RWPE2 (cell line): Measurements from ENCODE around the gene FITM1.
"Not testable (repeated sequence)": the region's sequence is repeated elsewhere in the genome, so short reads cannot be mapped to it uniquely, and the experiment has no call there.

Experiments used
- ATAC-seq: fragments of 200-7000 bp; cut with Tn5 transposase; 3 replicates; pipeline ENCODE4 v1.9.1; 2021; ENCODE audit warnings: low read depth
- DNase-seq: peaks from one replicate; pipeline ENCODE4 v3.0.0-alpha.2; 2020; ENCODE audit warnings: low spot score
- H3K27ac ChIP-seq: fragments of 450-650 bp; 2 replicates; pipeline ENCODE4 v1.5.1; 2017; ENCODE audit warnings: mild to moderate bottlenecking; ENCODE audit not compliant: poor library complexity, severe bottlenecking
- H3K27me3 ChIP-seq: fragments of 250-450 bp; sonication (Bioruptor Pico); 2 replicates; pipeline ENCODE4 v1.5.1; 2021; ENCODE audit warnings: mild to moderate bottlenecking, moderate library complexity; ENCODE audit not compliant: insufficient read depth, poor library complexity, severe bottlenecking
- H3K36me3 ChIP-seq: fragments of 250-450 bp; sonication (Bioruptor Pico); 2 replicates; pipeline ENCODE4 v1.5.1; 2020; ENCODE audit warnings: low read depth, mild to moderate bottlenecking, moderate library complexity
- H3K4me1 ChIP-seq: fragments of 250-450 bp; sonication (Bioruptor Pico); 2 replicates; pipeline ENCODE4 v1.5.1; 2021; ENCODE audit warnings: mild to moderate bottlenecking, moderate library complexity; ENCODE audit not compliant: insufficient read depth, poor library complexity, severe bottlenecking
- H3K4me3 ChIP-seq: fragments of 250-450 bp; sonication (Bioruptor Pico); 2 replicates; pipeline ENCODE4 v1.5.1; 2021; ENCODE audit warnings: mild to moderate bottlenecking, moderate library complexity; ENCODE audit not compliant: severe bottlenecking
- H3K9me3 ChIP-seq: fragments of 250-450 bp; sonication (Bioruptor Pico); 2 replicates; pipeline ENCODE4 v1.5.1; 2021; ENCODE audit warnings: mild to moderate bottlenecking, moderate library complexity; ENCODE audit not compliant: severe bottlenecking
- TF ChIP-seq, protein P1 (sequence below): fragments of 450-650 bp; IDR thresholded peaks from one replicate; pipeline ENCODE4 v1.5.1; 2017; ENCODE audit warnings: mild to moderate bottlenecking, moderate library complexity; ENCODE audit not compliant: poor library complexity, severe bottlenecking

The FITM1 gene

DNA sequence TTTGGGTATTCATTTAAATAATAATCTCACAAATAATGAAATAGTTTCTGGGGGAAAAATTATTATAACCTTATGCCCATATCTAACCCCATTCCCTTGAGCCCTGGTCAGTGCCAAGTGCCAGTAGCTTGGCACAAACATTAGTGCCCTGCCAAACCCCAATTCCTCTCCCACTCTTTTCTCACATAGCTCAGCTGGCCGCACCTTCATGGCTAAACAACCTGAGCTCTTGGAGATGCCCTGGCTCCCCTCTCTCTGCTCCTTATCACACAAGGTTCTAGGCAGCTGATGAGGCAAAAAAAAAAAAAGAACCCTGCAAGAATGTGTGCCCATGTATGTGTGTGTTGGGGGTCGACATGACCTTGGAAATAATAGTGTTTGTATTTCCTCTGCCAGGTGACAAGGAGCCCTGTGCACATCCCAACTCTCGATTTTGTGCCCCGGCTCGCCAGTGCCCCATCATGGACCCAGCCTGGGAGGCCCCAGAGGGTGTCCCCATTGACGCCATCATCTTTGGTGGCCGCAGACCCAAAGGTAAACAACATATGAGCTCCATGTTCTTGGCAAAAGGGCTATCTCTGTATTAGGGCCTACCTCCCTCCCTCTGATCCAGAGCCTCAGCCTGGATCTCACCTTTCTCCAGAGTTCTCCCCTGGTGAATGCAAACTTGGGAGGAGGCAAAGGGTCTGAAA, 28.0 kb upstream of the FITM1 start:
- Histone ChIP-seq H3K27me3 (no peaks in the 10 kb centered on the region), H3K4me1 (peaks cover 9% of the 10 kb centered on the region), H3K9me3 (no peaks in the 10 kb centered on the region), H3K27ac (no peak overlapping the region), H3K36me3 (peaks cover 66% of the 10 kb centered on the region), H3K4me3 (no peak overlapping the region)
- ATAC-seq (no peak), DNase-seq (no peak)
- TF ChIP-seq, protein P1, sequence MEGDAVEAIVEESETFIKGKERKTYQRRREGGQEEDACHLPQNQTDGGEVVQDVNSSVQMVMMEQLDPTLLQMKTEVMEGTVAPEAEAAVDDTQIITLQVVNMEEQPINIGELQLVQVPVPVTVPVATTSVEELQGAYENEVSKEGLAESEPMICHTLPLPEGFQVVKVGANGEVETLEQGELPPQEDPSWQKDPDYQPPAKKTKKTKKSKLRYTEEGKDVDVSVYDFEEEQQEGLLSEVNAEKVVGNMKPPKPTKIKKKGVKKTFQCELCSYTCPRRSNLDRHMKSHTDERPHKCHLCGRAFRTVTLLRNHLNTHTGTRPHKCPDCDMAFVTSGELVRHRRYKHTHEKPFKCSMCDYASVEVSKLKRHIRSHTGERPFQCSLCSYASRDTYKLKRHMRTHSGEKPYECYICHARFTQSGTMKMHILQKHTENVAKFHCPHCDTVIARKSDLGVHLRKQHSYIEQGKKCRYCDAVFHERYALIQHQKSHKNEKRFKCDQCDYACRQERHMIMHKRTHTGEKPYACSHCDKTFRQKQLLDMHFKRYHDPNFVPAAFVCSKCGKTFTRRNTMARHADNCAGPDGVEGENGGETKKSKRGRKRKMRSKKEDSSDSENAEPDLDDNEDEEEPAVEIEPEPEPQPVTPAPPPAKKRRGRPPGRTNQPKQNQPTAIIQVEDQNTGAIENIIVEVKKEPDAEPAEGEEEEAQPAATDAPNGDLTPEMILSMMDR, result no peak

DNA sequence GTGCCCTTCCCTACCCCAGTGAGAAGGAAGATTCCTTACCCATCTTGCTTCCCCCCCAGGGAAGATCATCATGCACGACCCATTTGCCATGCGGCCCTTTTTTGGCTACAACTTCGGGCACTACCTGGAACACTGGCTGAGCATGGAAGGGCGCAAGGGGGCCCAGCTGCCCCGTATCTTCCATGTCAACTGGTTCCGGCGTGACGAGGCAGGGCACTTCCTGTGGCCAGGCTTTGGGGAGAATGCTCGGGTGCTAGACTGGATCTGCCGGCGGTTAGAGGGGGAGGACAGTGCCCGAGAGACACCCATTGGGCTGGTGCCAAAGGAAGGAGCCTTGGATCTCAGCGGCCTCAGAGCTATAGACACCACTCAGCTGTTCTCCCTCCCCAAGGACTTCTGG, 27.0 kb upstream of the FITM1 start:
- peaks cover 57% of the 10 kb centered on the region for H3K36me3 ChIP-seq
- H3K9me3 ChIP-seq, result no peaks in the 10 kb centered on the region
- ATAC-seq (no peak), DNase-seq (no peak)
- H3K27ac ChIP-seq, result no peak overlapping the region
- no peaks in the 10 kb centered on the region for H3K27me3 ChIP-seq
- H3K4me3 ChIP-seq, result no peak overlapping the region
- H3K4me1 ChIP-seq, result peaks cover 13% of the 10 kb centered on the region
- TF ChIP-seq, protein P1, result no peak

DNA sequence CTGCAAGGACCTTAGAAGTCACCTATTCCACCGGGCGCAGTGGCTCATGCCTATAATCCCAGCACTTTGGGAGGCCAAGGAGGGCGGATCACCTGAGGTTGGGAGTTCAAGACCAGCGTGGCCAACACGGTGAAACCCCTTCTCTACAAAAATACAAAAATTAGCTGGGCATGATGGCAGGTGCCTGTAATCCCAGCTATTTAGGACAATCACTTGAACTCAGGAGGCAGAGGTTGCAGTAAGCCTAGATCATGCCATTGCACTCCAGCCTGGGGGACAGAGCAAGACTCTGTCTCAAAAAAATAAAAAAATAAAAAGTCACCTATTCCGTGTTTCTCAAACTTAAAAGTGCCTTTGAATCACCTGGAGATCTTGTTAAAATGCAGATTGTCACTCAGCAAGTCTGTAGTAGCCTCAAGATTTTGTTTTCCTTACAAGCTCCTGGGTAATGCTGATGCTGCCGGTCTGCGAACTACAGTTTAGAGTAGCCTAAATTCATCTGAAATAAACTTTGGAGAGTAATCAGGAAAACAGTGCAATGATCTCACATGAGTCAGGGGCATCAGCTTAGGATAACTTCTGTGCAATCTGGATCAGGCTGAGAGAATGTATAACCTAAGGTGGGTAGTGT, 24.7 kb upstream of the FITM1 start:
- not testable (repeated sequence) for ATAC-seq, DNase-seq, H3K9me3 ChIP-seq, H3K4me3 ChIP-seq, H3K27me3 ChIP-seq, H3K27ac ChIP-seq
- H3K4me1 ChIP-seq, result peaks cover 29% of the 10 kb centered on the region
- H3K36me3 ChIP-seq, result peaks cover 34% of the 10 kb centered on the region

- DNase-seq, result no peak
- H3K4me3 ChIP-seq, result no peak overlapping the region
- H3K27me3 ChIP-seq, result no peaks in the 10 kb centered on the region
- H3K9me3 ChIP-seq, result no peaks in the 10 kb centered on the region
- TF ChIP-seq, protein P1, result no peak
- no peak for ATAC-seq
- peaks cover 23% of the 10 kb centered on the region for H3K36me3 ChIP-seq
- H3K4me1 ChIP-seq, result peaks cover 29% of the 10 kb centered on the region
- H3K27ac ChIP-seq, result no peak overlapping the region
Measured at GRCh38 chr14:24106672-24107271, 23.7 kb upstream of the FITM1 start.

DNA sequence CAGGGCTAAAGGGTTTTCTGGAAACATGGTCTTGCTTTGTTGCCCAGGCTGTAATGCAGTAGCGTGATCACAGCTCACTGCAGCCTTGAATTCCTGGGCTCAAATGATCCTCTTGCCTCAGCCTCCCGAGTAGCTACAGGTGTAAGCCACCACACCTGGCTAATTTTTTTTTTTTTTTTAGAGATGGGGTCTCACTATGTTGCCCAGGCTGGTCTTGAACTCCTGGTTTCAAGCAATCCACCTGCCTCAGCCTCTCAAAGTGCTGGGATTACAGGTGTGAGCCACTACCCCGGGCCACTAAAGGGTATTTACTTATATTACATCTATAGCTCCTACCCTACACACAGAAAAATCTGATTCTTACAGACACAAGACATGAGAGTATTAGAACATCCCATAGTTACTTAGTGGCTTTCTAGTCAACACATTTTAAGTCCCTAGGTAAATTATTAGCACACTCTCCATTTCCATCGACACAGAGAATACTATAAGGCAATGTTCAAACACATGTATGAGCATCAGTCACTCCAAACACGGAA, 22.1 kb upstream of the FITM1 start:
- Histone ChIP-seq H3K27me3 (no peaks in the 10 kb centered on the region), H3K4me3 (no peak overlapping the region), H3K9me3 (no peaks in the 10 kb centered on the region), H3K4me1 (peaks cover 29% of the 10 kb centered on the region), H3K27ac (no peak overlapping the region), H3K36me3 (peaks cover 9% of the 10 kb centered on the region)
- ATAC-seq (peak; percentile 3; the same call in 1 of the 3 replicates), DNase-seq (no peak)
- TF ChIP-seq, protein P1, result no peak
